Activated naive CD4-positive, alpha-beta T cell (primary cell): ENCODE measurements around the gene TMPRSS11B.
"Not testable (repeated sequence)": the region's sequence is repeated elsewhere in the genome, so short reads cannot be mapped to it uniquely, and the experiment has no call there.

Experiments
- DNase-seq, 4 experiments: peaks; one replicate each; lab custom pipeline; 2025; lab: John Stamatoyannopoulos, UW

Gene TMPRSS11B

GRCh38 chr4:68245594-68245993 lies at the start of gene TMPRSS11B:
TSS of gene TMPRSS11B (minus strand) at chr4:68245694. CDS start at chr4:68245558, 136 bp downstream.
- no peak for DNase-seq

- DNase-seq, result no peak
Measured at GRCh38 chr4:68291256-68291655, 45.8 kb upstream of the TMPRSS11B start.

GRCh38 chr4:68288393-68288740 lies 42.9 kb upstream of the TMPRSS11B start:
- no peak for DNase-seq

GRCh38 chr4:68287704-68288392 lies 42.4 kb upstream of the TMPRSS11B start:
- no peak for DNase-seq

- no peak for DNase-seq
Measured at GRCh38 chr4:68283714-68284113, 38.2 kb upstream of the TMPRSS11B start.

- no peak for DNase-seq
Measured at GRCh38 chr4:68283095-68283494, 37.6 kb upstream of the TMPRSS11B start.

GRCh38 chr4:68281796-68282740 lies 36.6 kb upstream of the TMPRSS11B start:
- not testable (repeated sequence) for DNase-seq

- no peak for DNase-seq
Measured at GRCh38 chr4:68278029-68278428, 32.5 kb upstream of the TMPRSS11B start.

- no peak for DNase-seq
Measured at GRCh38 chr4:68277627-68278026, 32.1 kb upstream of the TMPRSS11B start.

- no peak for DNase-seq
Measured at GRCh38 chr4:68272860-68273259, 27.4 kb upstream of the TMPRSS11B start.

GRCh38 chr4:68272380-68272779 lies 26.9 kb upstream of the TMPRSS11B start:
- DNase-seq, result no peak

- DNase-seq, result no peak
Measured at GRCh38 chr4:68271851-68272357, 26.4 kb upstream of the TMPRSS11B start.

GRCh38 chr4:68267433-68267944 lies 22.0 kb upstream of the TMPRSS11B start:
- DNase-seq, result no peak

- DNase-seq, result no peak
Measured at GRCh38 chr4:68264875-68265565, 19.5 kb upstream of the TMPRSS11B start.

- no peak for DNase-seq
Measured at GRCh38 chr4:68259191-68259590, 13.7 kb upstream of the TMPRSS11B start.

- no peak for DNase-seq
Measured at GRCh38 chr4:68257719-68258118, 12.2 kb upstream of the TMPRSS11B start.

- DNase-seq, result no peak
Measured at GRCh38 chr4:68256284-68256683, 10.8 kb upstream of the TMPRSS11B start.

GRCh38 chr4:68250151-68250930 lies 4.8 kb upstream of the TMPRSS11B start:
- DNase-seq, result no peak

GRCh38 chr4:68249434-68249833 lies 3.9 kb upstream of the TMPRSS11B start:
- DNase-seq, result no peak

- DNase-seq, result no peak
Measured at GRCh38 chr4:68240620-68241019, 4.9 kb downstream of the TMPRSS11B start.

- no peak for DNase-seq
Measured at GRCh38 chr4:68228568-68228967, 16.9 kb downstream of the TMPRSS11B start.
